CD4-positive, alpha-beta T cell treated with Interferon alpha-2 for 1 hour (primary cell): ENCODE measurements around the gene ANO2.

Source experiments
- DNase-seq, 2 donors: peaks; one replicate each; pipeline ENCODE4 v3.0.0-alpha.2; 2020 to 2022

ANO2 gene

DNA sequence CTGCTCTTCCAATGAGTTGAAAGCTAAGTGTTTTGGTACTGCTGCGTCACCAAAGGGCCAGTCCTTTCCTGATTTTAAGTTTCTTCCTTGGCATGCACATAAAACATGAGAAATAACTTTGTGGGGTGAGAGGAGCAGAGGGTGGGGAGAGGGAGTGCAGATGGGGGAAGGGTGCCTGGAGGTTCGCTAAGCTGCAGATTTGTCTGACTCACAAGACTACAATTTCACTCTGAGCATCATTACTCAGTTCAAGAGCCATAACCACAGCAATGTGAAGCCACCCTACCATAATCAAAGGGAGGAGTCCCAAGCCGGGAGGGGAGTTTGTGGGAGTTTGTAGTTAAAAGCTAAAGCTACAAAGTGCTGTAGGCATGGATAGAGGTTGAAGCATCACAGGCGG lies 136.1 kb downstream of the ANO2 start:
- no peak for DNase-seq

DNA sequence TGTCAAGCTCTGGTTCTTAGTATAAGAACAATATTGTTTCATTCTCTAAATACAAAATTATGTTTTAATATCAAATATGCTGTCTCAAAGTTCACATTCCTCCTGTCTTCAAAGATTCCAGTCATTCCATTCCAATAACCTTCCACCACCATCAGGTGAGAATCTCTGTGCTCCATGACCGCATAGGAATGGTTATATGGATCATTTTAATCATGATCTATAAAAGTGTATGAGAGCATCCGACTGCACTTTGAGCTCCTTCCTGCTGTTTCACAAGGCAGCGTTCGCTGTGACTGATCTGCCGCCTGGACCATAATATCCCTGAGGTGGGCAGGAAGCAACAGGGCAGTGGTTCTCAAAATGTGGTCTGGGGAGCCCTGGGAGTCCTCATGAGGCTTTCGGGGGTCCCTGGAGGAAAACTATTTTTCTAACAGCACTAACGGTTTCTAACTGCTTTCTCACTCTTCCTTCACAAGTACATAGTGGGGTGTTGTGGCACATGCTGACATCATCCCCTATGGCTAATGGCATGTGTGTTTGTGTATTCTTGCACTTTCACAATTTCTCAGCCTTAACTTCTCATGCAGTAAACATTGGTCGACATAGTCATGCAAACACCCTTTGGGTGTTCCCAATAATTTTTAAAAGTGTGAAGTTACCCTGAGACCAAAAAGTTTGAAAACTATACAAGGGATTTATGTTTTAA lies 137.4 kb downstream of the ANO2 start:
- DNase-seq: no peak

GRCh38 chr12:5807090-5807414 lies 138.0 kb downstream of the ANO2 start:
- DNase-seq: no peak

DNA sequence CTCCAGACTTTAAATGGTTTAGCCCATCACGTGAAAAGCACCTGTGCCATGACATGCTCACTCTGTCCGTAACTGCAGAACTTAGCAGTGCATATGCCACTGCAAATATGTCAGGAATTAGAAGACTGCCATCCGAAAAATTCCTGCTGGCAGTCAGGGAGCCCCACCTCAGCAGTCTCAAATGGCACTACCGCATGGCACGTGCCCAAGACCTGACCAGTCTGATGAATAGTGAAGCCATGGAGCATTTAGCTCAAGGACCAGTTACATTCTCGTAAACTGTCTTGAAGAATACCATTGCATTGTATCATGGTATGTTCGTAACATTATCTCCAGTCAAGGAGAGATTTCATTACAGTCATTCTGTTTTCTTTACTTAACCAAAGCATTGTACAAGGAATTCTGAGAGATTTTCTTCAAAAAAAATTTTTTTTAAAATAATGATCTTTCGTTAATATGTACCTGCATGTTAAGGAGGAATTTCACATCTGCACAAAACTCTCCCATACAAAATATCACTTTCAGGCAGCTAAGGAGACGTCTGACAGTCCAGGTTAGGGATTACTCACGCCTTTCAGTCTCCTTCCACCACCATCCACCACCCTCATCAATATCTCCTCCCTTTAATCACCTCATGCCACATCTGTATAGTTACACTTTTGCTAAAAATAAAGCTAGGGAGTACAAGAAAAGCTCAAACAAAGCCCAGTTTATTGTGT lies 138.5 kb downstream of the ANO2 start:
- DNase-seq: no peak

DNA sequence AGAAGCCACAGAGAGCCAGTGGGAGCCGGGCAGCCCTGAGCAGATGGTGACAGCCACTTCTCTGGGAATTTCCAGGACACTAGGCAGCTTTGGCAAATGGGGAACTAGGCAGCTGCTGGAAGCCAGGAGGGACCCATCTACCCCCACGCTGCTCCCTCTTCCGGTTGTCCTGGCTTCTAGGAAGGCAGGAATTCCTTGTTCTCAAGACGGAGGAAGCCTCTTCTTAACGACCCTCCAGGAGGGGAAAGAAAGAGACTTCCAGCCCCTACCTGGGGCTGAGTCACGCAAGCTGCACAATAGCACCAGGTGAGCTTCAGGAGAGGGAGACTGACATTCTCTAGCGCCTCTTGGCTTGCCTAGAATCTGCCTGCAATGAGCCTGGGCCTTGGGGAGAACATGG lies 141.5 kb downstream of the ANO2 start:
- DNase-seq: no peak

DNA sequence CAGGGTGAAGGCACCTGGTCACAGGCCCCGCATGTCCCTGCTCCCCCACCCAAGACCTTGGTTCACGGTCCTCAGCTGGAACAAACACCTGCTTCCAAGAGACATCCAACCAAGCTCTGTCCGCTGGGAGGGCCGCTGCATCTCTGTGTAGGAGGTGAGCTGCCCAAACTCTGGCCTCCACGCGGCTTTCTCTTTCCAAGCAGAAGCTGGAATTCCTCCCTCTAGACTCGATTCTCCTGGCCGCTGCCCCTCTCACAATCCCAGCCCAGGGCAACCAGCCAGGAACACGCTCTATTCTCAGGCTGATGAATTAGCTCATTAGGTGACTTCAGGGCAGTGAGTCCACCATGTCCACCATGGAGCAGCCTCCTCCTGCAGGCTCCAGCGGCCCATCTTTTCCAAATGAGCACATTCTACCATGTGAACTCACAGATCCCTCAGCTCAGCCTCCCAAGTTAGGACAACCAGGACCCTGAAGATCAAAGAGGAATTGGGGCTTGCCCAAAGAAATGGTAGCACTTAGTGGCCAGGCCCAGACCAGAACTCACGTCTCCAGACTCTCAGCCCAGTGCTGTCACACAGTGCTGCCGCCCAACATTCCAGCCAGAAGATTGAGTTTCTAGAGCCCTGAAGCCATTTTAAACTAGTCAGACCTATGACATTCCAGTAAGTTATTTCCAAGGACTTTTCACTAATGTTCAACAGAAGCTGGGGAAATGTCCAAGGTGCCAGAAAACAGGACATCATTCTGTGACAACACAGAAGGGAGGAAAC lies 146.6 kb downstream of the ANO2 start:
- no peak for DNase-seq

GRCh38 chr12:5797661-5798060 lies 147.4 kb downstream of the ANO2 start:
- no peak for DNase-seq

- no peak for DNase-seq
Measured at GRCh38 chr12:5796959-5797225, 148.2 kb downstream of the ANO2 start.

GRCh38 chr12:5796171-5796958 lies 148.7 kb downstream of the ANO2 start:
- DNase-seq: no peak

DNA sequence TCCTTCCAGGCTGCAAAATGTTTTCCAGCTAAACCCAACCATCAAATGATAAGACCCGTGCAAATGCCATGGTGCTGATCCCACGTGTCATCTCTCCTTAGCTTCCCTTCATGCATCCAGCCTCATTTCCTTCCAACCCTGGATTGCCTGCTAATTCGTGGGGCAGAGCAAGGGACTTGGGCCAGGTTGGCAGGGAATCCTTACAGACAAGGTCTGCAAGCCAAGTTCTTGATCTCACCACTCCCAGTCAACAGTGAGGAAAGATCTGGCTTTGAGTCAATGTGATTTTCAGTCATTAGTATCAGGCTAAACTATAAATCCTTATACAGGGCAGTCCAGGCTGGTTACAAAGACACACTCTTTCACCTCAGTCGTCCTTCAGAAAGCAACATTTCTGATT lies 150.9 kb downstream of the ANO2 start:
- DNase-seq: no peak

GRCh38 chr12:5792343-5792742 lies 152.7 kb downstream of the ANO2 start:
- DNase-seq: no peak

- no peak for DNase-seq
Measured at GRCh38 chr12:5789469-5789968, 155.5 kb downstream of the ANO2 start.

DNA sequence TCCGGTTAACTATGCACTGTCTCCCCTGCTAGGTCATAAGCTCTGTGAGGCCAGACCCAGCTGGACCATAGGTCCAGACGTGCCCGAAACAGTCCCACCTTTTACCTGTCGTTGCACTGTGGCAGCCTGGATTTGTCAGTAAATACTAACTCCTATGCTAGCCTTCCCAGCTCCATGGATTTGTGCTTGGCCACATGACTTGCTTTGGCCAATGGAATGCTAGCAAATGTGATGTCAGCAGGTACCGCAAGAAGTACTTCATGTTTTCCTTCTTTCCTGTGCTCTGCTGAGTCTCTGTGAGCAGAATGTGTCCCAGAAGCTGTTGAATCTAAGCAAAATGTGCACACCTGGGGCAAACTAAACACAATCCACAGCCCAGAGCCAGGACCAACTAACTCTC lies 157.2 kb downstream of the ANO2 start:
- no peak for DNase-seq

GRCh38 chr12:5785601-5786000 lies 159.5 kb downstream of the ANO2 start:
- DNase-seq: no peak

DNA sequence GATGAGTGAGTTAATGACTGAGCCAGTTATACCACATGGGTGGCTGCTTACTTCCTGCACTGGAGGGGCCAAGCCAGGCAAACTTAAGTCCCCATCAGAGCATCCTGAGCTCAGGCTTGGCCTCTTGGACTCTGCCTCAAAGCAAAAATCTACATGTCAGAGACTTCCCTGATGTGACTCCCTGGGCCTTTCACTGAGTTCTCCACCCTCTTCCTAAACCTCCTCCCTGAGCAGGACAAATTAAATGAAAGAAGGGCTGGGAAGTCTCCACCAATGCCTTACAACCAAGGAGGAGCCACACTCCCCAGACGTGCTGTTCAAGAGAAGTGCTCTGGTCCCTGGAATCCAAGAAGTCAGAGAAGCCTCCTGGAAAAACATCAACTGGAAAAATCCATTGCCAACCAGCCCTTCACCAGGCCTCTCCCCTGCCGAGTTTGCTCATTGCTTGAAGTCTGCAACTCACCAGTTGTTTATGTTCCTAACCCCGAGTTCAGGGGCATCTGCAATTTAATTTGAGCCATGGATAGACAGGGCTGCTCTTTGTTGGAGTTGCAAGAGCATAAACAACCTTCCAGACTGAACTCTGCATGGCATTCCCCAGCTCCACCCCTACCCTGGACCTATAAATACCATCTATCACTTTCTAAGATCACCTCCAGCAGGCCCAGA lies 160.5 kb downstream of the ANO2 start:
- DNase-seq: no peak

- no peak for DNase-seq
Measured at GRCh38 chr12:5783289-5783920, 161.7 kb downstream of the ANO2 start.

- no peak for DNase-seq
Measured at GRCh38 chr12:5780536-5780935, 164.5 kb downstream of the ANO2 start.

- no peak for DNase-seq
Measured at GRCh38 chr12:5779401-5779800, 165.7 kb downstream of the ANO2 start.

DNA sequence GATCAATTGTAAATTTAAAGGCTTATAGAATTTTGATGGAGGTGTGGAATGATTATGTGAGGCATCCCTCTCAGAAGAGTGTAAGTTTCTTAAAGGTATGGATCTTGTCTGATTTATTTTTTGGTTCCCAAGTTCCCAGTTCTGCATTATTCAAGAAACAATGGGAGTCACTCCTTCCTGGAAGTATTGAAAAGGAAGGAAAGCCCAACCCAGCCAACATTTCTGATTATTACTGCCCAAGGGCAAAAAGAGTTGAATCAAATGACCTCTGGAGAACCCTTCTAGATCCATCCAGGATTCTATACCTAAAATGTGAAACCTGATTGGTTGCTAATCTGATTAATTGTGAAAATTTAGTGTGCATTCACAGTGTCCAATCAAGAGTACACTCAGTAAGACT lies 166.2 kb downstream of the ANO2 start:
- no peak for DNase-seq

DNA sequence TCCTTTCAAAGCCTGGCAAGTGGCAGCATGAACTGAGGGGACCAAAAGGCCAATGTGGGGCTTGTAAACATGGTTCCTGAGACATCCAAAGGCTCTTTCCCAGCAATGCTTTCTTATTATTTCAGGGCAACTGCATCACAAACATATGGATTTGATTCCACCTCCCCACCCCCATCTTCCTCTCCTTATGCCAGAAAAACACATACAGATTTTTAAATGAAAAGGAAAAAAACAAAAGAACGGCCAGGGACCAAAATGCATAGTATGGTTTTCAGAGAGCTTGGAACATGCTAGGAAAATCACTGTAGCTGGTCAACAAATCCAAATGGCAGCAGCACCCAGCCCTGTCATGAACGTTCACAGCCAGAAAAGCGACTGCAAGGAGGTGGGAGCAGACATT lies 167.6 kb downstream of the ANO2 start:
- no peak for DNase-seq

DNA sequence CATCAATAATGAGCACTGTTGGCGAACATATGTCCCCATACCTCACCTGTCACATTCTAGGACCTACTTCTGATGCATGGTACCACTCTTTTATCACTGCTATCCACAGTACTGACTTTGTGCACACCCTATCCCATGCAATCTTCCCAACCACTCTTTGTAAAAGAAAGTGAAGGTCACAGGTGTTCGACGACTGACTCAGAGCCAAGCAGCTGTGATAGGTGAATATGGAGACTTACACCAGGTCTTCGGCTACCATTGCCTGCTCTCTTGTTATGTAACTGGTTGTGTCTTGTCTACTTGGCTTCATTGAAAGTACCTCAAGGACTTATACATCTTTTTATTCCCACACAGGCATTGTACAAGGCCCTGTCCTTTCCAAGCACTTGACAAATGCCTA lies 169.0 kb downstream of the ANO2 start:
- no peak for DNase-seq

DNA sequence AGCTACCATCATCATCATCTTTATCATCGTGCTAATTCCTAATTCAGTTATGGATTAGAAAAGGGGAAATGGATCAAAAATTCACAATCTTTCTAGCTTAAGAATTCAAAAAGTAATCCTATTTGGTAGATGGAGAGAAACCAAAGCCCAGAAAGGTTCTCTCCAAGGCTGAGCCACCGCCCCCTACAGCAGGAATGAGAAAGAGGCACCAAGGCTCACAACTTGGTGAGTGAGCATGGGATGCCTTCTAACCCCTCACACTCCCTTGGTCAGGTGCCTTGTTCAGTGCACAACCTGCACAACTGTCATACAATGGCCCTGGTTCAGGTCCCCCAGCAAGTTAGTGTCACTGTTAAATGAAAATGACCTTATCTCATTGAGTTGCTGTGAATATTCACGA lies 171.5 kb downstream of the ANO2 start:
- DNase-seq: no peak
